ENCODE results near the gene SH3TC1.

Gene SH3TC1

GRCh38 chr4:8217246-8217511 lies 18.1 kb downstream of the SH3TC1 start:
- DNase-seq = no peak

GRCh38 chr4:8217871-8218270 lies 18.8 kb downstream of the SH3TC1 start:
- DNase-seq = no peak

GRCh38 chr4:8218371-8219031 lies 19.4 kb downstream of the SH3TC1 start:
- no peak for DNase-seq

GRCh38 chr4:8219236-8219635 lies 20.1 kb downstream of the SH3TC1 start:
- no peak for DNase-seq

DNA sequence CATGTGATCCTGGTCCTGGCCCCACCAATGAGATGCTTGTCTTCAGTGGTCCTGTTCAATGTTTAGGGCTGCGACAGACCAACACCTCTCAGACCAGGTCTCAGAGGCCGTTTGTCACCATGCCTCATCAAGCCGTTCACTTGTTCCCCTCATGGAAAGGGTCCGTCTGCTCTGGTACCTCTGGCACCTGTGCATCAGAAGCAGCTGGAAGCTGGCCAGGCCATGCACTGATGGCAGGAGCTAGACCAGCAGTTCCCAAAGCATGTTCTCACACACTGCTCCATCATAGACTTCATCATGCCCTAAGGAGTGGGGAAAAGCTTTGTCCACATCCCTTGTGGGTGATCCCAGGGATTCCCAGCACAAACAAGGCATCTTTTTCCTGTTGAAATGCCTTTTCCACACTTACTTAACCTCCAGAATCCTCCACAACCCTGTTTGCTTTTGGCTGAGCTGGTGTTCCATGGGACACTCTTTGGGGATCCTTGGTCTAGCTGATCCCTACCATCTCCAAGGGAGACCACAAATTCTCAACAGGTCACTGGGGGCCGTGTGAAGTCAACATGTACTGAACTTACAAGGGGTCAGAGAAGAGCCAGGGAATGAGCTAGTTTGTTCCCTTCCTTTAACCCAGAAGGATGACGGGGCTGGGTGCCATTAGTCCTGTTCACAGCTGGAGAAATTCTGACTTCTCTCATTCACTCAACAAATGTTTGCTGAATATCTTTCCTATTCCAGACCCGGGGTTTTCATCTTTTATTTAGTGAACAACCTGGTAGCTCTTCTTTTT lies 21.8 kb downstream of the SH3TC1 start:
- DNase-seq = no peak

- no peak for DNase-seq
Observed at GRCh38 chr4:8221476-8221875, 22.4 kb downstream of the SH3TC1 start.

- DNase-seq = no peak
Observed at GRCh38 chr4:8221985-8222384, 22.9 kb downstream of the SH3TC1 start.

DNA sequence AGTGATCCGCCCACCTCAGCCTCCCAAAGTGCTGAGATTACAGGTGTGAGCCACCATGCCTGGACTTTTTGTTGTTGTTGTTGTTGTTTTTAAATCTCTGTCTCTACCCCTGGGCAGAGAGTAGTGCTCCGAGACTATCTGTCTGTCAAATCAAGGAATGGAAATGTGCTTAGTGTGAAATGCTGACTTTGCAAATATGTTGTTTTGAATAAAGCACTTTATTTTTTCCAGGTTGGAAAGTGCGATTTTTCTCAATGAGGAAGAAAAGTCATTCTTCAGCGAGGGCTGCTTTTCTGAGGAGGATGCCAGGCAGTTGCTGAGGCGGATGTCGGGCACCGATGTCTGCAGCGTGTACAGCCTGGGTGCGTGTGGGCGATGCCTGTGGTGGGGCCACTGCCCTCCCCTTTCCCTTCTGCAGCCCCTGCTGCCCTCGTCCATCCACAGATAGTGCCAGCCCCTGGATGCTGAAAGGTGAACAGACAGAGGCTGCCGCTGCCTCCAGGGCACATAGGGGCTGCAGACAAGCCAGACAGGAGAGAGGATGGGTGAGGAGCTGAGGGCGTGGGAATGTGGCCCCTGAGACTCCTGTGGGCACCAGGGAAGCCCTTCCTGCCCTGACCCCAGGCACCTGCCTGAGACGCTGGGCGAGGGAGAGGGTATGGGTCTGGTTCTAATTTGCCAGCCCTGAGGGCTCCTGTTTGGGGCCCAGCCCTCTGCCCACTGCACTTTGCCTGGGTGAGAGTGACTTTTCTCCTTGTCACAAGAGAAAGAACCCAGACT lies 23.7 kb downstream of the SH3TC1 start:
- no peak for DNase-seq

- DNase-seq = no peak
Observed at GRCh38 chr4:8224267-8224974, 25.3 kb downstream of the SH3TC1 start.

DNA sequence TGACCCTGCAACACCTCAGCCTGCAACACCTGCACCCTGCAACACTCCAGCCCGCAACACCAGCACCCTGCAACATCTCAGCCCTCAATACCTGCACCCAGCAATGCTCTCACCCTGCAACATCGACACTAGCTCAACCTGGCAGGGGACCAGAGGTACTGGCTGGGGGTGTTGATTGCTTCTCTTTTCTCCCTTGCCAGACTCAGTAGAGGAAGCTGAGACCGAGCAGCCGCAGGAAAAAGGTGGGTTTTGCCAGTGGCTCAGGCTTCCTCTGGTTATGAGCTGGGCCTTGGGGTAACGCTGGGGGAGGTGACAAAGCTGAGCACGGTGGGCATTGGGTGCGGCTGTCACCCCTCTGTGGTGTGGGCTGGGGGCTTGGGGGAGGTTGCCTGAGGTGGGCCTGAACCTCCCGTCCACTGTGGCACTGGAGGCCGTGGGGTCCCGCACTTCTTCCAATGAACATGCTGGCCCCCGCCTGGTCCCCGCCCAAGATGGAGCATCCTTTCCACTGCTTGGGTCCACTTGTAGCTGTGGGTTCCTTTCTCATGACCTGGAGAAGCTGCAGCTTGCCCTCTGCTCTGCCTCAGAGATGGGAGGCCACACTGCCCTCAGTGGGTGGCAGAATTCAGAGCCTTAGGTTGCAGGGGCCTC lies 26.0 kb downstream of the SH3TC1 start:
- DNase-seq = no peak

GRCh38 chr4:8225706-8226443 lies 26.8 kb downstream of the SH3TC1 start:
- no peak for DNase-seq

DNA sequence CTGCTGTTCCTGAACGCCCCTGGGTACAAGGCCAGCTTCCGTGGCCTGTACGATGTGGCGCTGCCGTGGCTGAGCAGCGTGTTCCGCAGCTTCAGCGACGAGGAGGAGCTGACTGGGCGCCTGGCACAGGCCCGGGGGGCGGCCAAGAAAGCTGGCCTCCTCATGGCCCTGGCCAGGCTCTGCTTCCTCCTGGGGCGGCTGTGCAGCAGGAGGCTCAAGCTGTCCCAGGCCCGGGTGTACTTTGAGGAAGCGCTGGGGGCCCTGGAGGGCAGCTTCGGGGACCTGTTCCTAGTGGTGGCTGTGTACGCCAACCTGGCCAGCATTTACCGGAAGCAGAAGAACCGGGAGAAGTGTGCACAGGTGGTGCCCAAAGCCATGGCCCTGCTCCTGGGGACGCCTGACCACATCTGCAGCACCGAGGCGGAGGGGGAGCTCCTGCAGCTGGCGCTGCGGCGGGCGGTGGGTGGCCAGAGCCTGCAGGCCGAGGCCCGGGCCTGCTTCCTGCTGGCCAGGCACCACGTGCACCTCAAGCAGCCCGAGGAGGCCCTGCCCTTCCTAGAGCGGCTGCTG lies 28.2 kb downstream of the SH3TC1 start:
- no peak for DNase-seq

DNA sequence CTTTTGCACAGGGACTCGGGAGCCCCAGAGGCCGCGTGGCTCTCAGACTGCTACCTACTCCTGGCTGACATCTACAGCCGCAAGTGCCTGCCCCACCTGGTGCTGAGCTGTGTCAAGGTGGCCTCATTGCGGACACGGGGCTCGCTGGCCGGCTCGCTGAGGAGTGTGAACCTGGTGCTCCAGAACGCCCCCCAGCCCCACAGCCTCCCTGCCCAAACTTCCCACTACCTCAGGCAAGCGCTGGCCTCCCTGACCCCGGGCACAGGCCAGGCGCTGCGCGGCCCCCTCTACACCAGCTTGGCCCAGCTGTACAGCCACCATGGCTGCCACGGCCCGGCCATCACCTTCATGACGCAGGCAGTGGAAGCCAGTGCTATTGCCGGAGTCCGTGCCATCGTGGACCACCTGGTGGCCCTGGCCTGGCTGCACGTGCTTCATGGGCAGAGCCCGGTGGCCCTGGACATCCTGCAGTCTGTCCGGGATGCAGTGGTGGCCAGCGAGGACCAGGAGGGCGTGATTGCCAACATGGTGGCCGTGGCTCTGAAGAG lies 28.8 kb downstream of the SH3TC1 start:
- DNase-seq = no peak

GRCh38 chr4:8228319-8229250 lies 29.5 kb downstream of the SH3TC1 start:
- peak; percentile 86 for DNase-seq

GRCh38 chr4:8229331-8229975 lies 30.4 kb downstream of the SH3TC1 start:
- no peak for DNase-seq

- DNase-seq = no peak
Observed at GRCh38 chr4:8230033-8230432, 30.9 kb downstream of the SH3TC1 start.

GRCh38 chr4:8230891-8231290 lies 31.8 kb downstream of the SH3TC1 start:
- DNase-seq = no peak

DNA sequence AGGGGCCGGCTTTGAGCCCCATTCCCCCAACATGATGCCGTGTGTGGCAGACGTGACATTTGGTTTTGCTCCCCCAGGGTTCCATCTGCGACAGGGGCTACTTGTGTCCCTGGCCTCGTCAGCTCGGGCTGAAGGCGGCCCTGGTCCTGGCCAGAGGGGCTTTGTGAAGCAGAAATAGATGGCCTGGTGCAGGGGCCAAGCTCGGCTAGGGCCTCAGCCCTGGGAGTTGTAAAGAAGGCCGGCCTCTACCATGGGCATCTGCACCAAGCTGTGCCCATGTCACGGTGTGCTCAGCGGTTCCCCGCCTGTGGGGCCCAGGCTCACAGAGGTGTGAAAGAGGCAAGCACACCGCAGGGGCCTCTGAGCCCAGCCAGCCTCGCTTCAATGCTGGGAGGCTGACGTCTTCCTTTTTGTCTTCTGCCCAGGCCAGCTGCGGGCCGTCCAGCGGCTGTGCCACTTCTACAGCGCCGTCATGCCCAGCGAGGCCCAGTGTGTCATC lies 32.5 kb downstream of the SH3TC1 start:
- no peak for DNase-seq

DNA sequence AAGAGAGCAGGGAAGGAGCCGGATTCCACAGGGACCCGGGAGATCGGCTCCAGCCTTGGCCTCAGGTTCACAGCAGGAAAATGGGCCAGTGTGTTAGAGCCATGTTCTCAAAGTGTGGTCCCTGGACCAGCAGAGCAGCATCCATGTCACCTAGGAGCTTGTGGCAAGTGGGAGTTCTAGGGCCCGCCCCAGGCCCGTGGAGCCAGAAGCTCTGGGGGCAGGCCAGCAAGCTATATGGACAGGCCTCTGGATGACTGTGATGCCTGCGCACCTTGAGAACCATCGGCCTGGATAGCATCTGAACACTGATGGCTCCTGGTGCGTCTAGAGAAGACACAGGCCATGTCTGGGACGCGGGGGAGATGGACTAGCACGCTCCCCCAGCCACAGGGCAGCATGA lies 33.7 kb downstream of the SH3TC1 start:
- no peak for DNase-seq
